Kidney epithelial cell (primary cell): Measurements from ENCODE around the gene NFATC2. TPM values are rescaled to one million over a fixed set of nuclear protein-coding genes. Genes with fewer than 3 reads are reported as not detected.
"Not testable (repeated sequence)": the region's sequence is repeated elsewhere in the genome, so short reads cannot be mapped to it uniquely, and the experiment has no call there.

Experiments used
- DNase-seq: peaks from one replicate; pipeline ENCODE4 v3.0.0-alpha.2; 2010; ENCODE audit warnings: low read depth
- H3K27me3 ChIP-seq: 2 replicates; pipeline ENCODE4 v1.6.0; 2011; ENCODE audit warnings: low read length; ENCODE audit not compliant: control insufficient read depth, insufficient read depth
- H3K36me3 ChIP-seq: 2 replicates; pipeline ENCODE4 v1.5.1; 2011; ENCODE audit warnings: low read length; ENCODE audit not compliant: control insufficient read depth, insufficient read depth
- H3K4me3 ChIP-seq: 2 replicates; pipeline ENCODE4 v1.5.1; 2011; ENCODE audit warnings: low read depth, mild to moderate bottlenecking, control low read depth, low read length
- total RNA-seq: library from RNA; depleted of rRNA; stranded (reverse); fragments of >200 nt; gene quantifications from 2 replicates; pipeline ENCODE4 v1.2.3, GENCODE V29; 2015
- TF ChIP-seq, protein P1 (sequence below): IDR thresholded peaks from 2 replicates; pipeline ENCODE4 v1.5.1; 2011; ENCODE audit warnings: mild to moderate bottlenecking, moderate library complexity, low read length, control low read depth, inconsistent platforms; ENCODE audit not compliant: insufficient read depth, poor library complexity, severe bottlenecking

NFATC2 gene
- total RNA-seq, 1 donor from 2014 or later = 2.9 TPM

DNA sequence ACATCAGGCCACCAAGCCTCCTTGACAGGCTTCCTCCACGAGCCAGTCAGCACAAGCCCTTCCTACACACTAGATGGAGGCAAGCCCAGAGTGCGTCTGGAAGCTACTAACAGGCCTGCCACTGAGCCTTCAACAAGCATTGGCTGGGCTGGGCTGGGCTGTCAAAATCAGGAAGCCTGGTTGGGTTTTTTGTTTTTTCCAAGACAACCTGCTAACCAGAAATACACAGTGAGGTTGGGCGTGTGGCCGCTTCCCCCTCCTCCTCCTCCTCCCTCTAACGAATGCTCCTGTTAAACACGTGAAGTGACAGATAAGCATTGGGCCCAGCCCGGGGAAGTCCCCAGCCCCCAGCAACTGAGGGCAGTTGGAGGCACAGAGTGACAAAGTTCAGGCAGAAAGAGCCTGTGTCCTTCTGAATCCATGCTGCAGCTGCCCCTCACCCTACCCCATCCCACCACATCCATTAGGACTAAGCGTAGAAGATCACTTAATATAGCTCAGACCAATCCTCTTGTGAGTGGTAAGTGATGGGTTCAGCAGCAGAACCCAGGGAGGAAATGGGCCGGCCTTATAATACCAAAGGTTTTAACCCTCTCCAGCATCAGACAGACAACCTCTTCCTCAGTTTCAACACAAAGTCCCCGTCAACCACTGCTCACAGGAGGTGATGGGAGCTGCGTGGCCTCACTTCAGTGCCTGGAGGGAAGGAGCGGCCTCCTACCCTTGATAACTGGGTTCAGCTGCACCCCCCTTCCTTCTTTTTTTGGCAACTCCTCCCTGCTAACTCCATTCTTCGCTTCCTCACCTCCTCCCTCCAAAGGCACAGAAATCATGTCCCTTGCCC is 1.1 kb downstream of the NFATC2 start:
- Histone ChIP-seq H3K27me3 (peaks cover 2% of the 10 kb centered on the region), H3K36me3 (no peaks in the 10 kb centered on the region), H3K4me3 (no peak overlapping the region)
- no peak for DNase-seq
- TF ChIP-seq, protein P1, sequence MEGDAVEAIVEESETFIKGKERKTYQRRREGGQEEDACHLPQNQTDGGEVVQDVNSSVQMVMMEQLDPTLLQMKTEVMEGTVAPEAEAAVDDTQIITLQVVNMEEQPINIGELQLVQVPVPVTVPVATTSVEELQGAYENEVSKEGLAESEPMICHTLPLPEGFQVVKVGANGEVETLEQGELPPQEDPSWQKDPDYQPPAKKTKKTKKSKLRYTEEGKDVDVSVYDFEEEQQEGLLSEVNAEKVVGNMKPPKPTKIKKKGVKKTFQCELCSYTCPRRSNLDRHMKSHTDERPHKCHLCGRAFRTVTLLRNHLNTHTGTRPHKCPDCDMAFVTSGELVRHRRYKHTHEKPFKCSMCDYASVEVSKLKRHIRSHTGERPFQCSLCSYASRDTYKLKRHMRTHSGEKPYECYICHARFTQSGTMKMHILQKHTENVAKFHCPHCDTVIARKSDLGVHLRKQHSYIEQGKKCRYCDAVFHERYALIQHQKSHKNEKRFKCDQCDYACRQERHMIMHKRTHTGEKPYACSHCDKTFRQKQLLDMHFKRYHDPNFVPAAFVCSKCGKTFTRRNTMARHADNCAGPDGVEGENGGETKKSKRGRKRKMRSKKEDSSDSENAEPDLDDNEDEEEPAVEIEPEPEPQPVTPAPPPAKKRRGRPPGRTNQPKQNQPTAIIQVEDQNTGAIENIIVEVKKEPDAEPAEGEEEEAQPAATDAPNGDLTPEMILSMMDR = no peak

DNA sequence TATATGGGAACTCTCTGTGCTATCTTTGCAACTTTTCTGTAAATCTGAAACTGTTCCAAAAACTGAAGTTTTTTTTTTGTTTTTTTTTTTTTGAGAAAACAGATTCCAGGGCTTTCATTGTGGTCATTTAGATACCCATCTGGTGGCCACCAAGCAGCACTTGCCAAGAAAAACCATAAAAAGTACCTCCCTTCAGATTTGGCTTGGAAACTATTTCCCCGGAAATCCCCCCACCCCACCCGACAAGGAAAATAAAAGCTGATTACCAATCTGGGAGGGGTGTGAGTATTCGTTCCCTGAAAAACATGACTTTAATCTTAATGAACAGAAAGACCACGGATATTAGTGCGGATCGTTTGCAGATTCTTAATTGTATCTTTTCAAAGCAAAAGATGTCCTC is 1.9 kb downstream of the NFATC2 start:
- Histone ChIP-seq H3K36me3 (no peaks in the 10 kb centered on the region), H3K27me3 (peaks cover 2% of the 10 kb centered on the region), H3K4me3 (no peak overlapping the region)
- DNase-seq = no peak
- TF ChIP-seq, protein P1 = no peak

DNA sequence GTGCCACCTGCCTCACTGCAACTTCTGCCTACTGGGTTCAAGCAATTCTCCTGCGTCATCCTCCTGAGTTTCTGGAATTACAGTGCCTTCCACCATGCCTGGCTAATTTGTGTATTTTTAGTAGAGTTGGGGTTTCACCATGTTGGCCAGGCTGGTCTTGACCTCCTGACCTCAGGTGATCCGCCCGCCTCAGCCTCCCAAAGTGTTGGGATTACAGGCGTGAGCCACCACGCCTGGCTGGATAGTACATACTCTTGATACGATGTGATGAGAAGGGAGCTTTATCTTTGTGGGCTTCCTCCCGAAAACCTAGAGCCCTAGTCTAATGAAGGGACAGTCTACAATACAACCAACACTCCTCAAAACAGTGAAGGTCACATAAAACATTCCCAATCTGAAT is 2.4 kb downstream of the NFATC2 start:
- H3K36me3 ChIP-seq, H3K27me3 ChIP-seq, DNase-seq: not testable (repeated sequence)

DNA sequence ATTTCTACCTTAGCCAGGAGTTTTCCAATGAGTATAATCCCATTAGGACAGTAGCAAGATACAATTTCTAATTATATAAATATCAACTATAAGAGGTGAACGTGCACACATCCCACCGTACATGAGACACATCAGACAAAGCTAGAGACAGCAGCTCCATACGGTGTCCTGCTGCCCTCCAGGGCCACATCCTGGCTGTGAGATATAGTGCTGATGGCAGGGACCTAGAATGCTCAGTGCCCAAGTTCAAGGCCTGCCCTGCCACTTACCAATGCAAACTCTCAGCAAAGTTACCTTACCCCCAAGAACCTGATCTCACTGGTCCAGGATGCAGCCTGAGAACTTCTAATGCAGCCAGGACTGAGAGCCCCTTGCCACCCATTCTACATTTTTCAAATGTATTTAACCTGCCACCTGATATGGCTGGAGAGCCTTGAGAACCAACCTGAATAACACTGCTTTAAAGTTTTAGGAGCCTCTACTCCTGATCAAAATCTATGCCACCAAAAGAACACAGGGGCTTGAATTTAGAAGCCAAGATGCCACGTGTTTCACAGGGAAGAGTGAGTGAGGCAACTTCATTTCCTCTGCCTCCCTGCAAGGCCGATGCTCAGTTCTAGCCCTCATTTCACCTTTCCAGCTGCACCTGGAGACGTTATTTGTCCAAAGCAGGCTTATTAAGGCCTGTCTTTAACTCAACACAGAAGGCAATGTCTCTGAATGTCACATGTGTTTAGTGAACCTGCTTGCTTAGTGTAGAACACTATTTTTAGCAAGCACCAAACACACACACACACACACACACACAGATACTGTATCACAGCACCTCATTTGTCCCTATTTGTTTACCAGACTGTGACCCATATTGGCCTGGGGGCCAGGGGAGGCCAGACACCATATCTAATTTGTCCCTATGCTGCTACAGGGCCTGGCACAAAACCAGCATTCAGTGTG is 6.1 kb downstream of the NFATC2 start:
- no peaks in the 10 kb centered on the region for H3K27me3 ChIP-seq
- TF ChIP-seq, protein P1 = no peak

More for the DNA sequence above, 2.4 kb downstream of the NFATC2 start:
- H3K4me3 ChIP-seq = not testable (repeated sequence)

DNA sequence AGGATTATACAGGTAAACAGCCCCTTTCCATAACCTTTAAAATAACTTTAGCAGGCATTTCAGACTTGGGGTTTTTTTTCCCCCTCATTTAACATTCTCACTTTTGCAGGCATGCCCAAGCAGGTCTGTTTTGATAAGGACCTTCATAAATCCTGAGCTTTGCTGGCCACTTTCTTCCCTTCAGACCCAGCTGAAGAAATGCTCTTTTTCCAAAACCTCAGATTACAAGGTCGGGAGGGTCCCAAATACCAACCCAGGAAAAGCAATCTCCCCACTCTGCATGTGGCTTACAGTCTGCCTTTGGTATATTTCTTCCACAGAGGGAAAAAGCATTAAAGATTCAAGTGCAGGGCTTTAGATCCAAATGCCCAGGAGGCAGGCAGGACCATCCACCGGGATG is 6.8 kb downstream of the NFATC2 start:
- no peaks in the 10 kb centered on the region for H3K36me3 ChIP-seq
- no peaks in the 10 kb centered on the region for H3K27me3 ChIP-seq
- DNase-seq = no peak
- TF ChIP-seq, protein P1 = no peak
- no peak overlapping the region for H3K4me3 ChIP-seq

More for the DNA sequence above, 6.1 kb downstream of the NFATC2 start:
- H3K4me3 ChIP-seq = no peak overlapping the region
- DNase-seq = no peak
- no peaks in the 10 kb centered on the region for H3K36me3 ChIP-seq

DNA sequence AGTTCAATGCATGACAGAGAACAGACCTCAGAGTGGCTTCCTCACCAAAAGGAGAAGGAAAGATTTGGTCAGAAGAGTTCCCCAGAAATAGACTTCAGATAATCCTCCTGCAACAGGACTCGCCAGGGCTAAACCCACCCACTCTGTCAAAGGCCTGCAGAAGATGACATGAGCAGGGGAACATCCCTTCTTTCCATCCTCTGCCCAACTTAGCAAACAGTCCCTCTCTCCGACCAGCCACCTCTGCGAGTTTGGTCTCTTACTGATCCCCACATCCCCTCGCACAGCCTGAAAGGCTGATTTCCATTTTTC is 7.5 kb downstream of the NFATC2 start:
- Histone ChIP-seq H3K36me3 (no peaks in the 10 kb centered on the region), H3K27me3 (no peaks in the 10 kb centered on the region), H3K4me3 (no peak overlapping the region)
- no peak for DNase-seq
- TF ChIP-seq, protein P1 = no peak
